ENCODE measurements around the gene JAKMIP2.

Gene JAKMIP2

GRCh38 chr5:147788023-147788422 lies 5.5 kb upstream of the JAKMIP2 start:
- DNase-seq (ENCODE audit: low read depth) = no peak

GRCh38 chr5:147786142-147786541 lies 3.6 kb upstream of the JAKMIP2 start:
- DNase-seq (ENCODE audit: low read depth) = no peak

GRCh38 chr5:147784146-147784987 lies 1.8 kb upstream of the JAKMIP2 start:
- no peak for DNase-seq (ENCODE audit: low read depth)

GRCh38 chr5:147780924-147781573 lies 1.5 kb downstream of the JAKMIP2 start:
- no peak for DNase-seq (ENCODE audit: low read depth)

GRCh38 chr5:147779694-147780093 lies 2.8 kb downstream of the JAKMIP2 start:
- no peak for DNase-seq (ENCODE audit: low read depth)

GRCh38 chr5:147776989-147777388 lies 5.5 kb downstream of the JAKMIP2 start:
- DNase-seq (ENCODE audit: low read depth) = no peak

GRCh38 chr5:147773587-147773986 lies 8.9 kb downstream of the JAKMIP2 start:
- no peak for DNase-seq (ENCODE audit: low read depth)

- DNase-seq (ENCODE audit: low read depth) = no peak
Measured at GRCh38 chr5:147773139-147773538, 9.4 kb downstream of the JAKMIP2 start.

- DNase-seq (ENCODE audit: low read depth) = no peak
Measured at GRCh38 chr5:147767048-147767447, 15.5 kb downstream of the JAKMIP2 start.

GRCh38 chr5:147763791-147764525 lies 18.6 kb downstream of the JAKMIP2 start:
- no peak for DNase-seq (ENCODE audit: low read depth)

GRCh38 chr5:147760086-147760875 lies 22.2 kb downstream of the JAKMIP2 start:
- no peak for DNase-seq (ENCODE audit: low read depth)

GRCh38 chr5:147759441-147759840 lies 23.1 kb downstream of the JAKMIP2 start:
- no peak for DNase-seq (ENCODE audit: low read depth)

- no peak for DNase-seq (ENCODE audit: low read depth)
Measured at GRCh38 chr5:147756566-147756965, 26.0 kb downstream of the JAKMIP2 start.

GRCh38 chr5:147754372-147755122 lies 28.0 kb downstream of the JAKMIP2 start:
- no peak for DNase-seq (ENCODE audit: low read depth)

GRCh38 chr5:147753765-147754164 lies 28.8 kb downstream of the JAKMIP2 start:
- no peak for DNase-seq (ENCODE audit: low read depth)

- no peak for DNase-seq (ENCODE audit: low read depth)
Measured at GRCh38 chr5:147752666-147753290, 29.8 kb downstream of the JAKMIP2 start.

GRCh38 chr5:147752033-147752432 lies 30.5 kb downstream of the JAKMIP2 start:
- no peak for DNase-seq (ENCODE audit: low read depth)

GRCh38 chr5:147751156-147751830 lies 31.2 kb downstream of the JAKMIP2 start:
- DNase-seq (ENCODE audit: low read depth) = no peak

- DNase-seq (ENCODE audit: low read depth) = no peak
Measured at GRCh38 chr5:147750065-147750464, 32.5 kb downstream of the JAKMIP2 start.

GRCh38 chr5:147748590-147748989 lies 33.9 kb downstream of the JAKMIP2 start:
- DNase-seq (ENCODE audit: low read depth) = no peak

Data from activated T-cell treated with anti-CD3 and anti-CD28 coated beads for 24 hours (primary cell).